HUES64 (cell line): ENCODE measurements around the gene LHPP.

Experiments used
- H3K27ac ChIP-seq: 2 replicates; pipeline ENCODE4 v1.7.0; 2013; ENCODE audit warnings: low read depth, low read length, inconsistent platforms
- H3K27me3 ChIP-seq: 2 replicates; pipeline ENCODE4 v1.6.1; 2013; ENCODE audit warnings: mild to moderate bottlenecking, low read length; ENCODE audit not compliant: insufficient read depth
- H3K36me3 ChIP-seq: 2 replicates; pipeline ENCODE4 v1.6.1; 2013; ENCODE audit warnings: mild to moderate bottlenecking, low read length; ENCODE audit not compliant: insufficient read depth
- H3K4me1 ChIP-seq: 2 replicates; pipeline ENCODE4 v1.6.1; 2013; ENCODE audit warnings: mild to moderate bottlenecking, low read length, moderate library complexity; ENCODE audit not compliant: insufficient read depth
- H3K4me3 ChIP-seq: 2 replicates; pipeline ENCODE4 v1.5.1; 2013; ENCODE audit warnings: mild to moderate bottlenecking, low read length, moderate library complexity
- H3K9ac ChIP-seq: 2 replicates; pipeline ENCODE4 v1.6.1; 2013; ENCODE audit warnings: mild to moderate bottlenecking, low read depth, low read length
- H3K9me3 ChIP-seq: 2 replicates; pipeline ENCODE4 v1.6.1; 2013; ENCODE audit warnings: low read depth, low read length; ENCODE audit not compliant: insufficient read depth
- WGBS: fragments of 150-250, 120-280 bp; methylation state at CpG from one replicate; pipeline ENCODE4 v1.1.7; 2013; ENCODE audit warnings: missing lambda C conversion rate; 5-methylcytosine and 5-hydroxymethylcytosine counted together

The LHPP gene

DNA sequence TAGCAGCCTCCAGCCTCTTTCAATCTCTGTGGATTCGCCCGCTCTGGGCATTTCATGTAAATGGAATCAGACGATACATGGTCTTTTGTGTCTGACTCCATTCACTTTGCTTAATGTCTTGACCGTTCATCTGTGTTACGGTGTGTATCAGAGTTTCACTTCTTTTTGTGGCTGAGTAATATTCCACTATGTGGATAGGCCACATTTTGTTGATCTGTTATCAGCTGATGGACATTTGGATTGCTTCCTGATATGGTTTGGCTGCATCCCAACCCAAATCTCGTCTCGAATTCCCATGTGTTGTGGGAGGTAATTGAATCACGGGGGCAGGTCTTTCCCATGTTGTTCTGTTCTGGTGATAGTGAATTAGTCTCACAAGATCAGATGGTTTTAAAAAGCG, 109.0 kb downstream of the LHPP start:
- Histone ChIP-seq H3K9ac (no peak overlapping the region), H3K9me3 (no peaks in the 10 kb centered on the region), H3K36me3 (no peaks in the 10 kb centered on the region), H3K4me1 (peaks cover under 1% of the 10 kb centered on the region), H3K27ac (no peak overlapping the region), H3K27me3 (no peaks in the 10 kb centered on the region), H3K4me3 (no peak overlapping the region)
- WGBS = 96% methylated on average over 9 of the region's 9 CpGs

DNA sequence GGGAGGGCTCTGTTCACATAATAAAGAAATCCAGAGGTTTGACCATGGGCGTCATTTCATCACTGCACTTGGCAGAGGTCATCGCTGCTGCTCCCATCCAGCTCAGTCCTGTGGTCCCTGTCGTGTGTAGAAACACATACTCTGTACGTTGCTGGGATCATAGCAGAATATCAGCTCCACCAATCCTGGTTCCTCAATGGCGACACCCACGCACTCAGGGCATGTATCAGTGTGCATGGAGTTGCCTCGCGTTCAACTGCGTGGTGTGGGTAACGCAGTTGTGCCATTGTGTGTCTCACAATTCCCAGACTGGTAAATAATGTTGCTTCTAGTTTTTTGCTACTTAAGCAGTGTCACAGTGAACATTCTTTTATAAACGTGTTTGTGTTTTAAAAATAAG, 111.1 kb downstream of the LHPP start:
- H3K36me3 ChIP-seq = no peaks in the 10 kb centered on the region
- H3K4me1 ChIP-seq = no peaks in the 10 kb centered on the region
- no peak overlapping the region for H3K9ac ChIP-seq
- no peaks in the 10 kb centered on the region for H3K27me3 ChIP-seq
- H3K27ac ChIP-seq = no peak overlapping the region
- 96% methylated on average over 11 of the region's 11 CpGs for WGBS
- no peaks in the 10 kb centered on the region for H3K9me3 ChIP-seq
- no peak overlapping the region for H3K4me3 ChIP-seq

DNA sequence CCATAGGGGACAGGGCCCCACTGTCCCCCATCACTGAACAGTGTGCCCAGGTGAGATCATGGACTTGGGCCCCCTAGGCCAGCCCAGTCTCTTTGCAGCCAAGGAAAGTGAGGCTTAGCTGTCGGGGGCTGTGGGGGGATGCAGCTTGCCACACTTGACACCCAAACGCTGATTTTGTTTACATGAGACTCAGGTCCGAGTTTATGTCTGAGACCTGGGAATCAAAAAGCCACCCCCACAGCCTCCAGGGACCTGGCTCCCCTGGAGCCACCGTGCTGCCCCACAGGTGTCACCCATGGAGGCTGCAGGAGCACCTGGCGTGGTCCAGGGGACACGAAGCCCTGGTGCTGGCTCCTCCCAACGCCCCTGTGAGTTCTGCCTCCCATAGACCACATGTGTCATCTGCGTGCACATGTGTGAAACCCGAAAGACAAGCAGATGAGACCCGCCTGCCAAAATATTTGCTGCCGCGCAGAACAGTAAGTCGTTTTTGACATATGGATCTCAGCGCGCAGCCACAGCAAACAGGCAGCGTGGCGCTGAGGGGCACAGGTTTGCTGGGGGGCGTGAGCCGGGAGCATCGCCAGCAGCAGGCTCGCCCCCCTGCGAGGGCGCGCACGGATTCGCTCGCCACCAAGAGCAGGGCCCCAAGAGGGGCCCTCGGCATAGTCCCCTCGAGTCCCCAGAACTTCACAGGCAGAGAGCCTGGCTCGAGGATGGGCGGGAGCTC, 112.3 kb downstream of the LHPP start:
- 89% methylated on average over 31 of the region's 31 CpGs for WGBS
- H3K9ac ChIP-seq = no peak overlapping the region
- H3K27ac ChIP-seq = no peak overlapping the region
- no peaks in the 10 kb centered on the region for H3K36me3 ChIP-seq
- H3K4me1 ChIP-seq = no peaks in the 10 kb centered on the region
- H3K9me3 ChIP-seq = no peaks in the 10 kb centered on the region
- no peaks in the 10 kb centered on the region for H3K27me3 ChIP-seq
- H3K4me3 ChIP-seq = no peak overlapping the region

DNA sequence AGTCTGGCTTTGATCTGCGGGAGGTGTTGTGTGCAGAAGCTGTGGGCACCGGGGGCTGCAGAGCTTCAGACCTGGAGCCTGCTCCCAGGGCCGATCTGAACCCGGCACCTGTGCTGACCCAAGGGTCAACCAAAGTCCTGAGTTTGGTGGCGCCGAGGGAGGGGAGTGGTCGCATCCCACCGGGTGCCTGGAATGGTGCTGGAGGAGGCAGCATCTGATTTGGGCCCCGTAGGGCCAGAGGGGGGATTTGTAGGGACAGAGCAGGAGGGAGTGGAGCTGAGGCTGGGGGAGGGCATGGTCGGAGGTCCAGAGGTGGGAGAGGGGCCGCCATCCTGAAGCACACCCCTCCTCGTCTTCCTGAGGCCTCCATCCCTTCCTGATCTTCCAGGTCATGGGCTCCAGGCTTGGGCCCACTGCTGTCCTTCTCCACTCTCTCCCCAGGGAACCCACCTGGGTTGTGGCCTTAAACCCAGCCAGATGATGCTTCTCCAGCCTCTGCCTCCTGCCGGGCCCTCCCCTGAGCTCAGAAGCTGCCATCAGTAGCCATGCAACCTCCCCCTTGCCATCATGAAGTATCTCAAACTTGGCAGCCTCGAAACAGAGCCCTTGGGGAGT, 112.9 kb downstream of the LHPP start:
- Histone ChIP-seq H3K27ac (no peak overlapping the region), H3K27me3 (no peaks in the 10 kb centered on the region), H3K9me3 (no peaks in the 10 kb centered on the region), H3K4me1 (no peaks in the 10 kb centered on the region), H3K4me3 (no peak overlapping the region), H3K9ac (no peak overlapping the region), H3K36me3 (no peaks in the 10 kb centered on the region)
- WGBS = 95% methylated on average over 14 of the region's 14 CpGs

DNA sequence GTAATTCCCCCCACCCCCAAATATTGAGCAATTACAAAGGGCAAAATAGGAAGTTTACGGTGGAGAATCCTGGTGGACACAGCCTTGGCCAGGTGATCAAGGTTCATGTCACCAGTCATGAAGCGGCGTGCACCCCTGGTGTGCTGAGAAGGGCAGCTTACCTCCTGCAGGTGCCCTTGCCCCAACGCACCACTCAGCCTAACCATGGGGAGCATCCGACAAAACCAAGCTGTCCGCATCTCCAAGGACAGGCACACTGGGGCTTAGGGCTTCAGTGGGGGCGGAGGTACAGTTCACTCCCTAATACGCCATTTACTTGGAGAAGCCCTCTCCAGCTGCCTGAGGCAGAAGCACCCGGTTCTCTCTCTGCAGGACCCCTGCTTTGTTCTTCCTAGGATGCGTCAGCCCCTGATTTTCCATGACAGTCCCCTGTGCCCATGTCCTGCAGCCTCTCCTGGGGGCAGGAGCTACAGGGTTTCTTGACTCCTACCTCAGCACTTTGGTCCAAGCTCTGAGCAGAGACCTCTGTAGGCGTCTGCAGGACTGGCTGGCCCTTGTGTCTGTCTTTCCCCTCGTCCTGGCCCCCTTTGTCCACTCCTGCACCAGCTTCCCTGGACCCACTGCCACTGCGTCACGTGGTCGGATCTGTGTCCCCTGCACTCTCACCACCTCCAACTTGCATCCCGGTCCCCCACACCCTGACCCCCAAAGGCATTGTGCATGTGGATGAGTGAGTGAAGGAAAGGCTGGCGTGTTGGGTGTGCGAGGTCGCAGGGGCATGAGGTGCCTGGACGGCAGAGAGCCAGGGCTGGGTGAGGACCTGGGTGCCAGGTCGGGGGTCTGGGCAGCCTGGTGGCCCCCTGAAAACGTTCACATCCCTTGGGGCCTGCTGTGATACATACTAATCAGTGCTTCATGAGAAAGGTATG, 113.7 kb downstream of the LHPP start:
- no peaks in the 10 kb centered on the region for H3K27me3 ChIP-seq
- H3K4me1 ChIP-seq = no peaks in the 10 kb centered on the region
- no peak overlapping the region for H3K4me3 ChIP-seq
- H3K9me3 ChIP-seq = peaks cover 3% of the 10 kb centered on the region; the same call in 1 of the 2 replicates
- no peaks in the 10 kb centered on the region for H3K36me3 ChIP-seq
- WGBS = 89% methylated on average over 21 of the region's 22 CpGs
- H3K9ac ChIP-seq = no peak overlapping the region
- no peak overlapping the region for H3K27ac ChIP-seq

DNA sequence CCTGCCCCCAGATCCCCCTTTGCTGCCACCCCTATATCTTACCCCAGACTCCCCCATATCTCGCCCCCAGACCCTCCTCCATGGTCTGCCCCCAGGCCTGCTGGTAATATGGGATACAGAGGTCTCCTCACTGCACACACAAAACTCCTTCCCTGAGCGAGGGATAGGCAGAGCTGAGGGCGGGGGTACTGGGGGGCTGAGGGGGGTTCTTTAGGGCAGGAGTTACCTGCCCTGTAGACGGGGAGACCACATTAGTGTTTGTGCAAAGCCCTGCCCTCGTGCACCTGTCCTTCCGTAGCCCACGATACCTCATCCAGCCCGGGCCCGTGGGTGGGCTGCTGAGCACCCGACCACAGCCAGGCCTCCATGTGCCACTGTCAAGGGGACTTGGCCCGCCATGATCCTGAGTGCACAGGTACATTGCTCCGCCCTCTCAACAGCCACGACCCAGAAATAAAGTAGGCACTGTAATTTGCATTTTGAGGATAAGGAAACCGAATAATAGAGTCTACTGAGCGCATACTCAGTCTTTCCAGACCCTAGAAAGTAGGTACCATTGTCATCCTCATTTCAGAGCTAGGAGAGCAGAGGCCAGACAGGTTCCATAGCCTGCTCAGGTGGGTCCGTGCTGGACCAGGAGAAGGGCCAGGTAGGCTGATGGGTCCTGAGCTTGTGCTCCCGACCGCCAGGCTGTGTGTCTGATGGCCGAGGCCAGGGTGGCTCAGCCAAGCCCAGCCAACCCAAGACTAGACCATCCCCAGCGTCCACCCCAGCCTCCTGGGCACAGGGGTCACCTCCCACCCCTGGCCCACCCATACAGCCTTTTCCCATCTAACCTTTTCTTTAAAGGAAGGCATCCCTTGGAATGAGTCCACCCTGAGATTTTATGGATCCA, 115.2 kb downstream of the LHPP start:
- 81% methylated on average over 19 of the region's 20 CpGs for WGBS
- H3K27me3 ChIP-seq = no peaks in the 10 kb centered on the region
- no peaks in the 10 kb centered on the region for H3K36me3 ChIP-seq
- no peak overlapping the region for H3K27ac ChIP-seq
- peaks cover 4% of the 10 kb centered on the region; the same call in 1 of the 2 replicates for H3K9me3 ChIP-seq
- H3K4me3 ChIP-seq = no peak overlapping the region
- H3K4me1 ChIP-seq = no peaks in the 10 kb centered on the region
- H3K9ac ChIP-seq = no peak overlapping the region

DNA sequence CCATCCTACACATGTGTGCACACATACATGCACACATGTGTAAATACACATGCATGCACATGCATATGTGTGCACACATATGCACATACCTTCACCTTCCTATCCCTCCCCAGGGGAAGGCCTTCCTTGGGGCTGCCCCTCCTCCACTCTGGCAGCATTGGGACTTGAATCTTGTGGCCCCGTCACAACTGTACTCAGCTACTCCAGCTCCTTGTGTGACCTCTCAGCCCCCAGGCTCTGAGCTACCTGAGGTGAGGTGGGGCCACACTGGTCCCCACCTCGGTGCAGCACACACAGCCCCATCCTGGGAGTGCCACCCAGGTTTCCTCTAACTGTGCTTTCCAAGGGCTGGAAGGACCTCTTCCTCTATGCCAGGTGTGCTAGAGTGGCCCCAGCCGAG, 116.0 kb downstream of the LHPP start:
- no peak overlapping the region for H3K9ac ChIP-seq
- peaks cover 4% of the 10 kb centered on the region; the same call in 1 of the 2 replicates for H3K9me3 ChIP-seq
- no peaks in the 10 kb centered on the region for H3K36me3 ChIP-seq
- H3K4me1 ChIP-seq = no peaks in the 10 kb centered on the region
- no peak overlapping the region for H3K4me3 ChIP-seq
- 89% methylated on average over 3 of the region's 3 CpGs for WGBS
- no peak overlapping the region for H3K27ac ChIP-seq
- H3K27me3 ChIP-seq = no peaks in the 10 kb centered on the region

DNA sequence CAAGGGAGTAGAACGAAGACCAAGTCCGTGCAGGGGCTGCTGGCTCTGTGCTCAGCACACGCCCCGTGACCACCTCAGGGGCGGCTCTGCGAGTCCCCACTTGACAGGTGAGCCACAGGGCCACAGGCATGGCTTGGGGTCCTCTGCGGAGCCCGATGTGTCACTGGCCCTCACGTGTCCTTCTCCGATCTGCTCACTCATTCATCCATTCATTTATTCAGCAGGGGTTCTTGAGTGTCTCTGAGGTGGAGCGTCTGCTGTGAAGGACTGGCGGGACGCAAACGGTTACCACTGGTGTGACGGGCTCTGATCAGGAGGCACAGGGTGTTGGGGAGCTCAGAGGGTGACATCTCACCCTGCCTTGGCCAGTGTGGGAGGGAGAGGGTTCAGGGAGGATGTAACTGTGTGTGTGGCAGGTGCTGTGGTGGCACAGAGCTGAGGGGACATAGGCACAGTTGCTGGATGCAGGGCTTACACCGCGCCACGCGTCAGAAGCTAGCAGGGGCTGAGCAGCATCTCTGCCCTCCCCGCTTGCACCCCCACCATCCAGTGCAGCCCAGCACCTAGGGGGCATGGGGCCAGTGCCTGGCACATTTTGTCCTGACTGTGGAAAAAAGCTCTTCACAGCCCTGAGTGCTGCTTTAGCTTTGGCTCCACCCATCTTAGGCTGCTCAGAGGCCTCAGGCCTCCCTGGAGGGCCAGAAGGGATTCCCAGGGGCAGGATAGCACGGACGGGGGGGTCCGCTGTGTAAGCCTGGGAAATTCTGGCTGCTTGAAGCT, 116.8 kb downstream of the LHPP start:
- Histone ChIP-seq H3K4me3 (no peak overlapping the region), H3K27me3 (no peaks in the 10 kb centered on the region), H3K4me1 (no peaks in the 10 kb centered on the region), H3K27ac (no peak overlapping the region), H3K9me3 (peaks cover 4% of the 10 kb centered on the region; the same call in 1 of the 2 replicates), H3K36me3 (no peaks in the 10 kb centered on the region), H3K9ac (no peak overlapping the region)
- 92% methylated on average over 23 of the region's 23 CpGs for WGBS

DNA sequence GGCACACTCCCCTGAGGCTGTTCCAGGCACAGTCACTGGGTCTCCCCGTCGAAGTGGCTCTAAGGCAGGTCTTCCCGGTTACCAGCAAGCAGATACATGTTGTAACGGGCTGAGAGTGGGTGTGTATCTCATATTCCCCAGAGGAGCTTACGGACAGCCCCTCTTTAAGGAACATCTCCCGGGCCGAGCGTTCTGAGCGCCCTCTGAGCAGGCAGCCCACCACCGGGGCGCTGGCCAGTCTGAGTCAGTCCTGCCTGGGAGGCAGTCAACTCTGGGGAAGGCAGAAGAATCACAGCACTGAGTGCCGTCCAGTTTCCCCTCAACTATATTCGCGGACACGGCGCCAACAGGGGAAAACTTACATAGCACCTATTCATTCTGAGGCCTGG, 117.4 kb downstream of the LHPP start:
- Histone ChIP-seq H3K9ac (no peak overlapping the region), H3K9me3 (peaks cover 4% of the 10 kb centered on the region; the same call in 1 of the 2 replicates), H3K27ac (no peak overlapping the region), H3K27me3 (no peaks in the 10 kb centered on the region), H3K4me3 (no peak overlapping the region), H3K36me3 (no peaks in the 10 kb centered on the region), H3K4me1 (no peaks in the 10 kb centered on the region)
- WGBS = 91% methylated on average over 16 of the region's 16 CpGs

DNA sequence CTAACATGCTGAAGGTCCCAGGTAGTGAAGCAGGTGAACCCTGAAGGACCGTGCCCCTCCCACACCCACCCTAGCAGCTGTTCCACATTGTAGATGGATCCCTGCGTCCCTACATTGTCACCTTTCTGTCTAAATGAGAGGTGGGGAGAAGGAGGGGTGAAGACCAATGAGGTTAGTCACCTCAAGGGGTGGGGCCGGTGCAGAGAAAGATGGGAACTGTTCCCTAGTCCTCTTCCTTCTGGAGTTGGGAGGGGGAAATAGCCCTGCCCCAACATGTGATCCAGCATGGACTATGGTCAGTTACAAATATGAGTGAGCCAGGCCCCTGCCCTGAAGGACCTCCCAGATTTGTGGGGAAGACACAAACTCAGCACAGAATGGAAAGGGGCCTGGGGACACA, 124.5 kb downstream of the LHPP start:
- H3K27me3 ChIP-seq = no peaks in the 10 kb centered on the region
- H3K4me3 ChIP-seq = no peak overlapping the region
- no peak overlapping the region for H3K9ac ChIP-seq
- no peak overlapping the region for H3K27ac ChIP-seq
- H3K36me3 ChIP-seq = no peaks in the 10 kb centered on the region
- 96% methylated on average over 1 of the region's 3 CpGs for WGBS
- no peaks in the 10 kb centered on the region for H3K9me3 ChIP-seq
- no peaks in the 10 kb centered on the region for H3K4me1 ChIP-seq
